H9 (cell line): ENCODE data around the gene FAF1. TPM values are rescaled to one million over a fixed set of nuclear protein-coding genes. Genes with fewer than 3 reads are reported as not detected.

Source experiments
- DNase-seq: peaks from one replicate; pipeline ENCODE4 v3.0.0-alpha.2; 2017
- H2AFZ ChIP-seq: one replicate; pipeline ENCODE4 v1.6.1; 2013; ENCODE audit warnings: mild to moderate bottlenecking, low read length, control low read depth, moderate library complexity
- H2AK5ac ChIP-seq: 2 replicates; pipeline ENCODE4 v1.6.1; 2013; ENCODE audit warnings: low read length, control low read depth, mixed read lengths; ENCODE audit not compliant: insufficient read length
- H2BK120ac ChIP-seq: one replicate; pipeline ENCODE4 v1.6.1; 2013; ENCODE audit warnings: low read depth, mild to moderate bottlenecking, low read length, control low read depth, inconsistent platforms; ENCODE audit not compliant: poor library complexity, severe bottlenecking
- H2BK12ac ChIP-seq: 2 replicates; pipeline ENCODE4 v1.6.1; 2013; ENCODE audit warnings: low read length, control low read depth, mixed read lengths, low read depth; ENCODE audit not compliant: insufficient read length
- H2BK15ac ChIP-seq: 2 replicates; pipeline ENCODE4 v1.6.1; 2013; ENCODE audit warnings: low read depth, low read length, control low read depth
- H2BK20ac ChIP-seq: one replicate; pipeline ENCODE4 v1.6.1; 2013; ENCODE audit warnings: low read depth, mild to moderate bottlenecking, low read length, control low read depth, inconsistent platforms; ENCODE audit not compliant: poor library complexity, severe bottlenecking
- H2BK5ac ChIP-seq: 2 replicates; pipeline ENCODE4 v1.6.1; 2013; ENCODE audit warnings: low read length, control low read depth, mixed read lengths; ENCODE audit not compliant: insufficient read length
- H3K14ac ChIP-seq: 2 replicates; pipeline ENCODE4 v1.6.1; 2013; ENCODE audit warnings: low read length, control low read depth; ENCODE audit not compliant: insufficient read depth
- H3K18ac ChIP-seq: 2 replicates; pipeline ENCODE4 v1.6.1; 2013; ENCODE audit warnings: low read depth, mild to moderate bottlenecking, mixed read lengths, low read length, control low read depth; ENCODE audit not compliant: insufficient read length
- H3K23ac ChIP-seq: 2 replicates; pipeline ENCODE4 v1.6.1; 2013; ENCODE audit warnings: low read length, control low read depth, mixed read lengths, low read depth; ENCODE audit not compliant: insufficient read length
- H3K23me2 ChIP-seq: 2 replicates; pipeline ENCODE4 v1.6.1; 2013; ENCODE audit warnings: low read depth, mild to moderate bottlenecking, mixed read lengths, low read length, control low read depth; ENCODE audit not compliant: insufficient read length, poor library complexity, severe bottlenecking
- H3K27ac ChIP-seq: 2 replicates; pipeline ENCODE4 v1.5.1; 2013; ENCODE audit warnings: low read length, control low read depth, mixed read lengths, low read depth; ENCODE audit not compliant: insufficient read length
- H3K27me3 ChIP-seq: 2 replicates; pipeline ENCODE4 v1.6.1; 2013; ENCODE audit warnings: low read length, control low read depth, inconsistent platforms; ENCODE audit not compliant: insufficient read depth
- H3K4ac ChIP-seq: 2 replicates; pipeline ENCODE4 v1.6.1; 2013; ENCODE audit warnings: low read depth, mild to moderate bottlenecking, control low read depth, inconsistent platforms, low read length, moderate library complexity
- H3K4me1 ChIP-seq: 2 replicates; pipeline ENCODE4 v1.6.1; 2013; ENCODE audit warnings: low read length, control low read depth, inconsistent platforms; ENCODE audit not compliant: insufficient read depth
- H3K4me2 ChIP-seq: 2 replicates; pipeline ENCODE4 v1.6.1; 2013; ENCODE audit warnings: low read length, control low read depth, mixed read lengths; ENCODE audit not compliant: insufficient read length, insufficient read depth
- H3K56ac ChIP-seq: 2 replicates; pipeline ENCODE4 v1.6.1; 2013; ENCODE audit warnings: low read depth, mild to moderate bottlenecking, mixed read lengths, low read length, control low read depth; ENCODE audit not compliant: insufficient read length
- H3K79me1 ChIP-seq: 2 replicates; pipeline ENCODE4 v1.6.1; 2013; ENCODE audit warnings: low read depth, mild to moderate bottlenecking, moderate library complexity, low read length, control low read depth, inconsistent platforms; ENCODE audit not compliant: insufficient read depth, poor library complexity, severe bottlenecking
- H3K79me2 ChIP-seq: 2 replicates; pipeline ENCODE4 v1.6.1; 2013; ENCODE audit warnings: low read length, control low read depth, inconsistent platforms; ENCODE audit not compliant: insufficient read depth
- H3K9ac ChIP-seq: 2 replicates; pipeline ENCODE4 v1.6.1; 2013; ENCODE audit warnings: low read length, control low read depth, mixed read lengths; ENCODE audit not compliant: insufficient read length; ENCODE audit errors: extremely low read depth
- H3K9me3 ChIP-seq: one replicate; pipeline ENCODE4 v1.6.1; 2013; ENCODE audit warnings: low read depth, low read length, inconsistent platforms; ENCODE audit not compliant: control insufficient read depth
- H3T11ph ChIP-seq: one replicate; pipeline ENCODE4 v1.6.1; 2013; ENCODE audit warnings: mild to moderate bottlenecking, low read length, control low read depth, inconsistent platforms
- H4K20me1 ChIP-seq: one replicate; pipeline ENCODE4 v1.6.1; 2013; ENCODE audit not compliant: control insufficient read depth, insufficient read length, insufficient read depth
- H4K5ac ChIP-seq: 2 replicates; pipeline ENCODE4 v1.6.1; 2013; ENCODE audit warnings: low read depth, mild to moderate bottlenecking, mixed read lengths, low read length, control low read depth; ENCODE audit not compliant: insufficient read length
- H4K8ac ChIP-seq: replicated peaks from 2 replicates; pipeline ENCODE4 v1.6.1; 2013; ENCODE audit warnings: low read length, control low read depth, mixed read lengths, low read depth; ENCODE audit not compliant: insufficient read length
- H4K91ac ChIP-seq: 2 replicates; pipeline ENCODE4 v1.6.1; 2013; ENCODE audit warnings: low read depth, mild to moderate bottlenecking, moderate library complexity, mixed read lengths, low read length, control low read depth; ENCODE audit not compliant: insufficient read length
- H3K27ac Mint-ChIP-seq, 3 experiments: 2 replicates in 2 of 3; 3 replicates in 1 of 3; pipeline ENCODE4 v1.8.0; 2020 to 2021; ENCODE audit warnings: mixed read lengths in 3 of 3, mild to moderate bottlenecking in 1 of 3, moderate library complexity in 1 of 3
- H3K27me3 Mint-ChIP-seq: 2 replicates; pipeline ENCODE4 v1.8.0; 2021; ENCODE audit warnings: low read depth, mild to moderate bottlenecking, moderate library complexity, mixed read lengths
- H3K36me3 Mint-ChIP-seq, 3 experiments: 2 replicates in 2 of 3; 3 replicates in 1 of 3; pipeline ENCODE4 v1.8.0; 2020 to 2021; ENCODE audit warnings: low read depth in 3 of 3, mixed read lengths in 3 of 3; ENCODE audit not compliant: insufficient read depth in 1 of 3
- H3K4me1 Mint-ChIP-seq, 2 experiments: 2 replicates each; pipeline ENCODE4 v1.8.0; 2020; ENCODE audit warnings: mixed read lengths in 2 of 2
- H3K4me3 Mint-ChIP-seq, 2 experiments: 2 replicates in 1 of 2; 3 replicates in 1 of 2; pipeline ENCODE4 v1.8.0; 2020 to 2021; ENCODE audit warnings: mild to moderate bottlenecking in 2 of 2, mixed read lengths in 2 of 2, moderate library complexity in 1 of 2
- H3K9me3 Mint-ChIP-seq, 2 experiments: 2 replicates in 1 of 2; 3 replicates in 1 of 2; pipeline ENCODE4 v1.8.0; 2020; ENCODE audit warnings: mild to moderate bottlenecking in 2 of 2, mixed read lengths in 2 of 2, moderate library complexity in 1 of 2
- CTCF ChIP-seq: fragments of 200-600 bp; sonication (generic); conservative IDR thresholded peaks from 3 replicates; pipeline ENCODE4 v1.8.0; 2021; ENCODE audit warnings: antibody characterized with exemption, mild to moderate bottlenecking
- WGBS: extraction: QIAGEN DNeasy Blood & Tissue Kit; methylation state at CpG from one replicate; pipeline ENCODE4 v1.1.7; 2013; ENCODE audit warnings: missing lambda C conversion rate, low lambda C conversion rate, mixed read lengths; ENCODE audit not compliant: insufficient read length; ENCODE audit errors: extremely low coverage; 5-methylcytosine and 5-hydroxymethylcytosine counted together
- total RNA-seq: library from RNA; stranded (reverse); gene quantifications from 2 replicates; pipeline ENCODE4 v1.2.1, GENCODE V29; 2021

FAF1 gene
- total RNA-seq, 1 experiment from 2014 or later, result 60.8 TPM

- Histone ChIP-seq H3K27me3 (no peaks in the 10 kb centered on the region), H3K79me1 (no peaks in the 10 kb centered on the region), H2BK5ac (no peak overlapping the region), H3K23ac (no peak overlapping the region), H4K20me1 (no peaks in the 10 kb centered on the region), H2BK120ac (no peak overlapping the region), H3K79me2 (no peaks in the 10 kb centered on the region), H3K23me2 (no peaks in the 10 kb centered on the region), H3K27ac (no peak overlapping the region), H3K14ac (no peak overlapping the region), H2BK12ac (no peak overlapping the region), H3K56ac (no peak overlapping the region), H3K4me1 (peaks cover 4% of the 10 kb centered on the region; the same call in 1 of the 2 replicates), H4K91ac (no peak overlapping the region), H2AFZ (no peak overlapping the region), H2AK5ac (no peak overlapping the region), H4K8ac (no peak overlapping the region), H3K4ac (no peak overlapping the region), H2BK15ac (no peak overlapping the region), H4K5ac (no peak overlapping the region), H3K4me2 (no peak overlapping the region), H3T11ph (no peak overlapping the region), H3K9me3 (no peaks in the 10 kb centered on the region), H2BK20ac (no peak overlapping the region), H3K18ac (peak overlapping the region; percentile 65), H3K9ac (no peak overlapping the region)
- H3K36me3 Mint-ChIP-seq, result peaks cover 0 to 4% (median 4%) of the 10 kb centered on the region in 3 experiments; a peak in 5 of 7 replicates
- H3K27ac Mint-ChIP-seq, result peak overlapping the region in 2 of 3 experiments; percentile 87; a peak in 5 of 7 replicates
- TF ChIP-seq CTCF, result peak; percentile 69
- no peak overlapping the region; a peak in 1 of 5 replicates for H3K4me3 Mint-ChIP-seq
- no CpG with 5 or more reads among the region's 6 CpGs for WGBS
- H3K9me3 Mint-ChIP-seq, result peaks cover 0 to 3% of the 10 kb centered on the region in 2 experiments; a peak in 2 of 5 replicates
- peaks cover 5 to 7% of the 10 kb centered on the region in 2 experiments for H3K4me1 Mint-ChIP-seq
- DNase-seq, result peak; percentile 63
- no peaks in the 10 kb centered on the region for H3K27me3 Mint-ChIP-seq
Observed at GRCh38 chr1:50620680-50621329, 339.3 kb downstream of the FAF1 start.
